ENCODE results near the gene ADSS1.

Gene ADSS1

DNA sequence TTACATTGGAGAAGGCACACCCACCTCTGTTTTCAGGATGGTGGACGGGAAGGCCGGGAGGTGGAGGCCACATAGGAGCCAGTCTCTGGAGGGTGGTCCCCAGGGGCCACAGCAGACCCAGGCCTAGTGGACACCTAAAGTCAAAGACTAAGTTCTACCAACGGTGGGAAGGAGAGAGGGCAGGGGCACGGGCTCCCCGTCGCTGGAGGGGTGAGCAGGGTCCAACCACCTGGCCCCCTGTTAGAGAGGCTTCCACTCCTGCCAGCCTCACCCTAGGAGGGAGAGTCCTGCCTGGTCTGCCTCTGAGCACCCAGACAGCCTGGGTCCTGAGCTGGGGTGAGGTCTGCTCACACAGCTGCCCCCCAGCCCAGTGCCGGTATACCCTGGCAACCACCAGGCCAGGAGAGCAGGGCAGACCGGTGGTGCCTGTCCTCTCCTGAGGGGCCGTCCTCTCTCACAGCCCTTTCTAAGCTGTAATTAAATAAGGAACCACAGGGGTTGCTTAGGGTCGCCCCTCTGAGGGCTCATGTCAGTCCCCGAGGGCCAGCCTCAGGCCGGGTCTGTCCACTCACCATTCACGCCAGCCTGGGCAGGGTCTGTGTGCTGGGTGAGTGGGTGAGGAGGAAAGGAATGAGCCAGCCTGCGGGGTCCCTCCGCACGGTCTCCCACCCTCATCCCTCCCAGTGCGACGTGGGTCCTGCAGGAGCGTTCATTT is 32.3 kb upstream of the ADSS1 start:
- in situ Hi-C loops (cut with MboI; ENCODE audit: low pct_unique_long_range_greater_than_20kb, low sequenced_read_pairs, unreplicated experiment) = no loop called here
- TF ChIP-seq, protein P1, sequence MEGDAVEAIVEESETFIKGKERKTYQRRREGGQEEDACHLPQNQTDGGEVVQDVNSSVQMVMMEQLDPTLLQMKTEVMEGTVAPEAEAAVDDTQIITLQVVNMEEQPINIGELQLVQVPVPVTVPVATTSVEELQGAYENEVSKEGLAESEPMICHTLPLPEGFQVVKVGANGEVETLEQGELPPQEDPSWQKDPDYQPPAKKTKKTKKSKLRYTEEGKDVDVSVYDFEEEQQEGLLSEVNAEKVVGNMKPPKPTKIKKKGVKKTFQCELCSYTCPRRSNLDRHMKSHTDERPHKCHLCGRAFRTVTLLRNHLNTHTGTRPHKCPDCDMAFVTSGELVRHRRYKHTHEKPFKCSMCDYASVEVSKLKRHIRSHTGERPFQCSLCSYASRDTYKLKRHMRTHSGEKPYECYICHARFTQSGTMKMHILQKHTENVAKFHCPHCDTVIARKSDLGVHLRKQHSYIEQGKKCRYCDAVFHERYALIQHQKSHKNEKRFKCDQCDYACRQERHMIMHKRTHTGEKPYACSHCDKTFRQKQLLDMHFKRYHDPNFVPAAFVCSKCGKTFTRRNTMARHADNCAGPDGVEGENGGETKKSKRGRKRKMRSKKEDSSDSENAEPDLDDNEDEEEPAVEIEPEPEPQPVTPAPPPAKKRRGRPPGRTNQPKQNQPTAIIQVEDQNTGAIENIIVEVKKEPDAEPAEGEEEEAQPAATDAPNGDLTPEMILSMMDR (IDR thresholded peaks at IDR 0.05; ENCODE audit: extremely low read depth, insufficient read depth, missing control alignments) = no peak
- no peak for DNase-seq (ENCODE audit: low spot score)

DNA sequence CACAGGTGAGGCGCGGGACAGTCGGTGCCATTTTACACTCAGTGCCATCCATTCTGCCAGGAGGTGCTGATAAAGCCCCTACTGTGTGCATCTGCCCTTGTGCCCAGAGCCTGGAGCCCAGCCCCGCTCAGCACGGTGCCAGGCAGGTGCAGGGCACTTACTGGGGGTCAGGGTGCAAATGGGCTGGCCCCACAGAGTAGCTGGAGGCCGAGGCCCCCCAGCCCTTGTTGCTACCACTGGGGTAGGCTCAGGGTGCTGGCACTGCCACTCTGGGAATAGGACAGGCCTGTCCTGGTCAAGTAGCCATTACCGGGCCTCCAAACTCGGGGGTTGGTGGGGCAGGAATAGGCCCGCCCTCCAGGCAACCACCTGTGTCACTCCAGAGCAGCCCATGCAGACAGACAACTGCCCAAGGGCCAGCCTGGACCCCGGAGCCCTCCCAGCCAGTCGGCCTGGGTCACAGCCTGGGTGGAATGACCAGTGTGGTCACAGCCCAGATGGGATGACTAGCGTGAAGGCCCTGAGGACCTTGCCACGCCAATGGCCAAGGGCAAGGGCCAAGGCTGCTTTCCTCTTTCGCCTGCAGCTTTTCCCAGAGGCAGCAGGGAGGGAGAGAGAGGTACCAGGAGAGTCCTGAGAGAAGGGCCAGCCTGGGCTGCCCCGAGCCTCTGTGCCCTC is 31.6 kb upstream of the ADSS1 start:
- DNase-seq (ENCODE audit: low spot score) = no peak
- TF ChIP-seq, protein P1 (IDR thresholded peaks at IDR 0.05; ENCODE audit: extremely low read depth, insufficient read depth, missing control alignments) = no peak
- in situ Hi-C loops (cut with MboI; ENCODE audit: low pct_unique_long_range_greater_than_20kb, low sequenced_read_pairs, unreplicated experiment) = no loop called here

DNA sequence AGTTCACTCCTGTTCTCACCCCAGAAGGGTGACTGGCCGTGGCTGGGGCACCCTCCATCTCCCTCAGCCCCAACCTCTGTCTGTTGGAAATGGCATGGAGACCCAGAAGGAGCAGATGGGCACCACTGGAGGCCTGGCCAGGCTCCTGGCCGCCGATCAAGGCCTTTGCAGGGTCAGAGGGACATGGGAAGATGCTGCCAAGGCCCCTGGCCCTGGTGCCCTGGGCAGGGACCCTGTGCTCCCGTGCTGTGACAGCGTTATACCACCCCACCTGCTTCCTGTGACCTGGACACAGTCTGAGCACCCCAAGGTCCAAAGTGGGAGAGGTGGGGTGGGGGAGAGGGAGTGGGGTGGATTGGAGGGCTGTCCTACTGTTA is 31.1 kb upstream of the ADSS1 start:
- DNase-seq (ENCODE audit: low spot score) = no peak
- in situ Hi-C loops (cut with MboI; ENCODE audit: low pct_unique_long_range_greater_than_20kb, low sequenced_read_pairs, unreplicated experiment) = no loop called here
- TF ChIP-seq, protein P1 (IDR thresholded peaks at IDR 0.05; ENCODE audit: extremely low read depth, insufficient read depth, missing control alignments) = no peak

DNA sequence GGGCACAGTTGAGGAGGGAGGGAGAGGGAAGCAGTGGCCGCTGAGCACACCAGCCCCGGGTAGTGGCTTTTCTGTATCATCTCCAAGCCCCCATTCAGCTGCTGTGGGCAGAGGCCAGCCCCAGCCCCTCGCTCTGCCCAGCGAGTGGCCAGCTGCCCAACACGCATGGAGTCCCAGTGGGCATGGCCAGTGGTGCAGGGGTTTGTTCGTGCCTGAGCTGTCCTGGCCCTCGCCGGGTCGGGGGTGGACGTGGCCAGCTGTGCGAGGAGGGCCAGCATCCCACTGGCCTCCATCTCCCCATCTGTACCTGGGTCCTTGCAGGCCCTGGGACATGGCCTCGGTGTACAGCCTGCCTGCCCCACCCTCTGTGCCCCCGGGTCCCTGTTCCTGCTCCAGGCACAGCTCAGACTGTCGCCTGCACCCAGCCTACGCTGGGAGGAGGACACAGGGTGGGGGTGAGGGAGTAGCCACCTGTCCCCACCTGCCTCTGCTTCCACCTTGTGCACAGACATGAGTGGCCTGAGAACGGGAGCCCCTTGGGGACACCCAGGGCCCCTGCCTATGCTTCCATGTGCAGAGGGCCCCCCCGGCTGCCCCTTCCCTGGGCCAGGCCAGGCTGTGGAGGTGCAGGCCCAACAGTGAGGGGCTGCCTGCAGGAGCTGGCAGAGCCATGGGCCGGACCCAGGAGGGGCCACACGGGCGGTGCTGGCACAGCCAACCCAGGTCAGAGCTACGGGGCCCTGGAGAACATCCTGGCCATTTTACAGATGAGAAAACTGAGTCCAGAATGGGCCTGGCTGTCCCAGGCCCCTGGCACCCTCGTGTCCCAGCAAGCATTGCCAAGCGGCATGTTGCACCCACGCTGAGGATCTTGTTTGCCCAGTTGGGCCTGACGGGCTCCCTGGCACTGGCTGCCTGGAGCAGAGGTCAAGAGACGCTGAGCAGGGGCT is 30.3 kb upstream of the ADSS1 start:
- in situ Hi-C loops (cut with MboI; ENCODE audit: low pct_unique_long_range_greater_than_20kb, low sequenced_read_pairs, unreplicated experiment) = no loop called here

DNA sequence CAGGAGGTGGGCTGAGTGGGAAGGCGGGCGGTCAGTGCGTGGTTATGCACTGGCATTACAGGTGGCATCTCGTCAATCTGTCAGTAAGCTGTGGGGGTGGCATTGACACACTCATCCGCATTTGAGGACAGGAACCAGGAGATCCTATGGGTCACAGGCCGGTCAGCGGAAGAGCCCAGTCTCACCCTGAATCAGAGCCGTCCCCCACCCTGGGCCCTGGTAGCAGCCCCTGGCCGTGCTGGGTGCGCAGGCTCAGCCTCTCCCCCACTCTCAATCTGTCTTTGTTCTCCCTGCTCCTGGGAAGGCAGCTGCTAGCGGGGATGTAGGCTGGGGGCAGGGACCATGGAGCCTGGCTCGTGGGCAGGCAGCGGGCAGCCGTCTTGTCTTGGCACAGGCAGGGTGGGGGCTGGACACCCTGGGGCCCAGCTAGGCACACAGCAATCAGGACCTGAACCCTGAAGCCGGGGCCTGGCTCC is 29.5 kb upstream of the ADSS1 start:
- TF ChIP-seq, protein P1 (IDR thresholded peaks at IDR 0.05; ENCODE audit: extremely low read depth, insufficient read depth, missing control alignments) = no peak
- no peak for DNase-seq (ENCODE audit: low spot score)
- in situ Hi-C loops (cut with MboI; ENCODE audit: low pct_unique_long_range_greater_than_20kb, low sequenced_read_pairs, unreplicated experiment) = no loop called here

More for the DNA sequence above, 30.3 kb upstream of the ADSS1 start:
- DNase-seq (ENCODE audit: low spot score) = no peak
- TF ChIP-seq, protein P1 (IDR thresholded peaks at IDR 0.05; ENCODE audit: extremely low read depth, insufficient read depth, missing control alignments) = no peak

DNA sequence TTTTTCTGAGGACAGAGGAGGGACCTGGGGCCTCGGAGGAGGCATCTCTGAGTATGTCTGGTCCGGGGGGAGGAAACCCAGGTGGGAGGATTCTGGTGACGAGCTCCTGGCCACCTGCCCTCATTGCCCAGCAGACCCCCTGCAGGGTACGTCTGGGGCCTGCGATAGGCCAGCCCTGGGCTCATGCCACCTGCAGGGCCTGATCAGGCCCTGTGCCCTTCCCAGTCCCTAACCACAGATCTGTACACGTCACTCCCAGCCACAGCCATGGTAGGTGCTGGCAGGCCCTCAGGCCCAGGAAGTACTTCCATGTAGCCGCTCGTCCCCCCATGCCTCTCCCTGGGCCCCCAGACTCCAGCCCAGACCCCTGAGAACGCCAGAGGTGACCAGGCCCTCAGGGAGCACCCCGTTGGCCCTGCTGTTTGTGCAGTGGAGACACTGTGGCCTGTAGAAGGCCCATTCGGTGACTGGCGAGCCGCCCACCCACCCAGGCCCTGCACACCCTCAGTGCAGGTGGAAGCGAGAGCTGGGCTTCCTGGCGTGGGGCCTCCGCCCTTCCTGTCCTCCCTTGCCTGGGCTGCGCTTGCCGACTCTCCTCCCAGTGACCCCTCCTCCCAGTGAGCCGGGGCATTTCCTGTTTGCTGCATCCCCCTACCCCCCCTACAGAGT is 28.9 kb upstream of the ADSS1 start:
- DNase-seq (ENCODE audit: low spot score) = no peak
- TF ChIP-seq, protein P1 (IDR thresholded peaks at IDR 0.05; ENCODE audit: extremely low read depth, insufficient read depth, missing control alignments) = no peak

More for the DNA sequence above, 28.9 kb upstream of the ADSS1 start:
- in situ Hi-C loops (cut with MboI; ENCODE audit: low pct_unique_long_range_greater_than_20kb, low sequenced_read_pairs, unreplicated experiment) = no loop called here

All from GM13977 (cell line).